Neuronal stem cell (in vitro differentiated cells): ENCODE measurements around the gene PLK3.
"Not testable (repeated sequence)": the region's sequence is repeated elsewhere in the genome, so short reads cannot be mapped to it uniquely, and the experiment has no call there.

ENCODE experiments used
- DNase-seq: peaks from one replicate; pipeline ENCODE4 v3.0.0-alpha.2; 2013; ENCODE audit warnings: low spot score
- H2AFZ ChIP-seq: one replicate; pipeline ENCODE4 v1.6.1; 2013; ENCODE audit warnings: mild to moderate bottlenecking, low read length, inconsistent platforms
- H2AK5ac ChIP-seq: 2 replicates; pipeline ENCODE4 v1.6.1; 2013; ENCODE audit warnings: low read depth, mild to moderate bottlenecking, inconsistent platforms, low read length, moderate library complexity, mixed read lengths
- H2BK120ac ChIP-seq: 2 replicates; pipeline ENCODE4 v1.6.1; 2013; ENCODE audit warnings: low read depth, mild to moderate bottlenecking, inconsistent platforms, low read length, moderate library complexity, mixed read lengths
- H2BK12ac ChIP-seq: one replicate; pipeline ENCODE4 v1.6.1; 2013; ENCODE audit warnings: low read length, inconsistent platforms
- H2BK15ac ChIP-seq: 2 replicates; pipeline ENCODE4 v1.6.1; 2013; ENCODE audit warnings: mild to moderate bottlenecking, low read length, inconsistent platforms, mixed read lengths
- H2BK5ac ChIP-seq: one replicate; pipeline ENCODE4 v1.6.1; 2013; ENCODE audit warnings: inconsistent platforms, mild to moderate bottlenecking, low read length, moderate library complexity
- H3K14ac ChIP-seq: one replicate; pipeline ENCODE4 v1.6.1; 2013; ENCODE audit warnings: low read length, inconsistent platforms
- H3K18ac ChIP-seq: 2 replicates; pipeline ENCODE4 v1.6.1; 2013; ENCODE audit warnings: low read length, inconsistent platforms
- H3K23ac ChIP-seq: 2 replicates; pipeline ENCODE4 v1.6.1; 2013; ENCODE audit warnings: low read depth, mild to moderate bottlenecking, mixed read lengths, low read length, inconsistent platforms; ENCODE audit not compliant: poor library complexity
- H3K27ac ChIP-seq: replicated peaks from 3 replicates; pipeline ENCODE4 v1.5.1; 2013; ENCODE audit warnings: low read length, inconsistent platforms
- H3K27me3 ChIP-seq, 3 experiments: 2 replicates each; pipeline ENCODE4 v1.6.1; 2013; ENCODE audit warnings: low read length in 3 of 3, mild to moderate bottlenecking in 2 of 3, inconsistent platforms in 1 of 3, low read depth in 1 of 3, mixed read lengths in 1 of 3, moderate library complexity in 1 of 3; ENCODE audit not compliant: control insufficient read depth in 3 of 3, insufficient read depth in 3 of 3
- H3K36me3 ChIP-seq, 2 donors: replicated peaks in 1 of 2; 2 replicates each; pipeline ENCODE4 v1.6.1; 2013; ENCODE audit warnings: low read length in 2 of 2; ENCODE audit not compliant: control insufficient read depth in 2 of 2, insufficient read depth in 2 of 2
- H3K4ac ChIP-seq: 2 replicates; pipeline ENCODE4 v1.6.1; 2013; ENCODE audit warnings: inconsistent platforms, mild to moderate bottlenecking, low read length, moderate library complexity
- H3K4me1 ChIP-seq, 2 donors: 1 replicate in 1 of 2; 2 replicates in 1 of 2; pipeline ENCODE4 v1.6.1; 2013; ENCODE audit warnings: low read length in 2 of 2, low read depth in 1 of 2; ENCODE audit not compliant: control insufficient read depth in 2 of 2, insufficient read depth in 1 of 2
- H3K4me2 ChIP-seq: one replicate; pipeline ENCODE4 v1.6.1; 2013; ENCODE audit warnings: mild to moderate bottlenecking, low read length, inconsistent platforms; ENCODE audit not compliant: insufficient read depth, poor library complexity, severe bottlenecking
- H3K4me3 ChIP-seq, 2 donors: 2 replicates each; pipeline ENCODE4 v1.5.1; 2013; ENCODE audit warnings: low read length in 2 of 2, mild to moderate bottlenecking in 2 of 2, inconsistent platforms in 1 of 2, moderate library complexity in 1 of 2
- H3K79me1 ChIP-seq: one replicate; pipeline ENCODE4 v1.6.1; 2013; ENCODE audit warnings: low read depth, mild to moderate bottlenecking, inconsistent platforms, low read length, moderate library complexity
- H3K9ac ChIP-seq: one replicate; pipeline ENCODE4 v1.6.1; 2013; ENCODE audit warnings: mild to moderate bottlenecking, low read depth, low read length, inconsistent platforms; ENCODE audit not compliant: poor library complexity
- H3K9me3 ChIP-seq, 2 donors: replicated peaks in 1 of 2; 2 replicates each; pipeline versions ENCODE3 to v1.6.1; 2013; ENCODE audit warnings: low read length in 2 of 2, mild to moderate bottlenecking in 2 of 2, inconsistent platforms in 1 of 2, low read depth in 1 of 2, mixed read lengths in 1 of 2, moderate library complexity in 1 of 2; ENCODE audit not compliant: control insufficient read depth in 2 of 2, insufficient read depth in 1 of 2
- H4K8ac ChIP-seq: one replicate; pipeline ENCODE4 v1.6.1; 2013; ENCODE audit warnings: low read depth, mild to moderate bottlenecking, inconsistent platforms, low read length, moderate library complexity
- H4K91ac ChIP-seq: one replicate; pipeline ENCODE4 v1.6.1; 2013; ENCODE audit warnings: low read length, low read depth, mild to moderate bottlenecking, inconsistent platforms; ENCODE audit not compliant: poor library complexity
- WGBS, 2 donors: extraction: QIAGEN DNeasy Blood & Tissue Kit; methylation state at CpG; one replicate each; pipeline ENCODE4 v1.1.7; 2013; ENCODE audit warnings: missing lambda C conversion rate in 2 of 2, mixed read lengths in 1 of 2; ENCODE audit not compliant: insufficient read length in 2 of 2, insufficient replicate concordance in 1 of 2; ENCODE audit errors: extremely low coverage in 2 of 2; 5-methylcytosine and 5-hydroxymethylcytosine counted together

Gene PLK3

DNA sequence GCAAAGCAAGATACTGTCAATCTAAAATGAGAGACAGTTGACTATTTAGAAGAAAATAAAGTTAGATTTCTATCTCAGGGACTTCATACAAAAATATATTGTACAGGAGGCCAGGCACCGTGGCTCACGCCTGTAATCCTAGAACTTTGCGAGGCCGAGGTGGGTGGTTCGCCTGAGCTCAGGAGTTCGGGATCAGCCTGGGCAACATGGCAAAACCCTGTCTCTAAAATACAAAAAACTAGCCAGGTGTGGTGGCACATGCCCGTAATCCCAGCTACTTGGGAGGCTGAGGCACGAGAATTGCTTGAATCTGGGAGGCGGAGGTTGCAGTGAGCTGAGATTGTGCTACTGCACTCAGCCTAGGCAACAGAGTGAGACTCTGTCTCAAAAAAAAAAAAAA lies 15.7 kb downstream of the PLK3 start:
- H2BK15ac ChIP-seq, H4K91ac ChIP-seq, H3K27ac ChIP-seq, H3K27me3 ChIP-seq, H3K9ac ChIP-seq, H3K79me1 ChIP-seq, H2BK120ac ChIP-seq, H2BK5ac ChIP-seq, H3K4me2 ChIP-seq, H3K23ac ChIP-seq, H4K8ac ChIP-seq, H3K4me3 ChIP-seq, H3K9me3 ChIP-seq, DNase-seq, H2AK5ac ChIP-seq, H3K4ac ChIP-seq, H3K14ac ChIP-seq, H2BK12ac ChIP-seq, H3K18ac ChIP-seq, H2AFZ ChIP-seq: not testable (repeated sequence)
- Histone ChIP-seq H3K36me3 (peaks cover 0 to 13% of the 10 kb centered on the region in 2 donors), H3K4me1 (peaks cover 0 to 22% of the 10 kb centered on the region in 2 donors)
- WGBS, 2 donors, result no CpG with 5 or more reads among the region's 9 CpGs

DNA sequence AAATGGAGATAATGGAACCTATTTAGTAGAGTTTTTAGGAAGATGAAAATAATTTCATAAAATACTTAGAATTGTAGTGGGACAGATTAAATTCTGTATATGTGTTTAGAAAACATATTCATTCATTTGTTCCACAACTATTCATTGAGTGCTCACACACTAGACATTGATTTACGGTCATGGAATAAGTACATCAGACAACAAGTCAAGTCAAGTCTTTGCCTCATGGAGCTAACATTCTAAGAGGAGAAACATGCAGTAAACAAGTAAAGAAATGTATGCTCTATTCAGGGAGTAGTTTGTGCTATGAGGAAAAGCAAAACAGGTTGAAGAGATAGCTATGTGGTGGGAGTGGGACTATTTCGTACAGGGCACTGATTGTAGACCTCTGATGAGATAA lies 17.1 kb downstream of the PLK3 start:
- H2BK15ac ChIP-seq, result no peak overlapping the region
- no peak overlapping the region for H3K23ac ChIP-seq
- no peak overlapping the region for H2BK120ac ChIP-seq
- no peak overlapping the region for H4K8ac ChIP-seq
- no peak overlapping the region for H2BK5ac ChIP-seq
- H3K4ac ChIP-seq, result no peak overlapping the region
- DNase-seq, result no peak
- H3K79me1 ChIP-seq, result peaks cover 6% of the 10 kb centered on the region
- peaks cover 0 to 14% of the 10 kb centered on the region in 2 donors for H3K4me1 ChIP-seq
- peaks cover 0 to 4% (median 0%) of the 10 kb centered on the region in 3 experiments for H3K27me3 ChIP-seq
- no peak overlapping the region for H3K14ac ChIP-seq
- H3K4me3 ChIP-seq, result no peak overlapping the region
- no peak overlapping the region for H2AFZ ChIP-seq
- no peak overlapping the region for H2AK5ac ChIP-seq
- H4K91ac ChIP-seq, result no peak overlapping the region
- no CpG with 5 or more reads among the region's 2 CpGs for WGBS, 2 donors
- H3K9me3 ChIP-seq, result peaks cover 0 to 7% of the 10 kb centered on the region in 2 donors
- H3K9ac ChIP-seq, result no peak overlapping the region
- no peak overlapping the region for H3K27ac ChIP-seq
- H3K36me3 ChIP-seq, result peaks cover 0 to 13% of the 10 kb centered on the region in 2 donors
- H3K18ac ChIP-seq, result no peak overlapping the region
- no peak overlapping the region for H2BK12ac ChIP-seq
- no peak overlapping the region for H3K4me2 ChIP-seq

DNA sequence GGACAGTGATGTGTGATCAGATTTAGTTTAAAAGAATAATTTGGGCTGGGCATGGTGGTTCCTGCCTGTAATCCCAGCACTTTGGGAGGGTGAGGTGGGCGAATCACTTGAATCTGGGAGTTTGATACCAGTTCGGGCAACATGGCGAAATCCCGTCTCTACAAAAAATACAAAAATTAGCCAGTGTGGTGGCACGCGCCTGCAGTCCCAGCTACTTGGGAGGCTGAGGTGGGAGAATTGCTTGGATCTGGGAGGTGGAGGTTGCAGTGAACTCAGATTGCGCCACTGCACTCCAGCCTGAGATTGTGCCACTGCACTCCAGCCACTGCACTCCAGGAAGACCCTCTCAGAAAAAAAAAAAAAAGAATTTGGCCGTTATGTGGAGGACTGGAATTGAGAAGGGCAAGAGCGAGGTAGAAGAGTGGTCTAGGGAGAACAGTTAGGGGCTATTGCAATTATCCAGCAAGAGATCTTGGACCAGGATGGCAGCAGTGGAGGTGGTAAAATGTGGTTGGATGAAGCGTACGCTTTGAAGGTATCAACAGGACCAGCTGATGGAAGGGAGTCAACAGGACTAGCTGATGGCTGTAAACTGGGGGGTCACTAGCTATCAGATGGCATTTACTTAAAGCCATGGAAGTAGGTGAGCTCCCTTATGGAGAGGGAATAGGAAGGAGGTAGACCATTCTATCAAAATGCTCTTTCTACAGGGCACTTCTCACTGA lies 17.8 kb downstream of the PLK3 start:
- Histone ChIP-seq H2BK120ac (no peak overlapping the region), H3K14ac (no peak overlapping the region), H3K36me3 (peaks cover 0 to 13% of the 10 kb centered on the region in 2 donors), H3K4ac (no peak overlapping the region), H3K27ac (no peak overlapping the region), H3K4me1 (peaks cover 0 to 11% of the 10 kb centered on the region in 2 donors), H2BK15ac (no peak overlapping the region), H2BK12ac (no peak overlapping the region), H3K79me1 (peaks cover 6% of the 10 kb centered on the region), H3K27me3 (peaks cover 0 to 2% (median 0%) of the 10 kb centered on the region in 3 experiments), H2BK5ac (no peak overlapping the region), H3K18ac (no peak overlapping the region), H3K4me3 (no peak overlapping the region), H3K9ac (no peak overlapping the region), H4K91ac (no peak overlapping the region), H3K23ac (no peak overlapping the region), H2AFZ (no peak overlapping the region), H3K4me2 (no peak overlapping the region), H4K8ac (no peak overlapping the region), H3K9me3 (peaks cover 0 to 7% of the 10 kb centered on the region in 2 donors), H2AK5ac (no peak overlapping the region)
- DNase-seq, result no peak
- WGBS, 2 donors, result no CpG with 5 or more reads among the region's 11 CpGs

DNA sequence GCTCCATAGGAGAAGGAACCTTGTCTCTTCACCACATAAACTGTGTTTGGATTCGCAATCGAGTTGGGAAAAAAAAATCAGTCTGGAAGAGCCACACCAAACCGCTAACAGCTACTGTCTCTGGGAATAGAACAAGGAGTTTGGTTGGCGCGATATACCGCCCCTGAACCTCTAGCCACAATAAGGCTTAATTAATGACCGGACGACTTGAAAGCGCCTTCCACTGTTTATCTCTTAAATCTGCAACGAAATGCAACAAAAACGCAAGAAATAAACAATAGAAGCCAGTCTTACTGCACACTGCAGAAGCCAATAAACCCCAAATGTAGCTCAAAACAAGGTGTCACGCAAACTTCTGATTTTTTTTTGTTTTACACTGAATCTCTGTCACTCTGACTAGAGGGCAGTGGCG lies 19.0 kb downstream of the PLK3 start:
- H3K4me1 ChIP-seq, result peaks cover 0 to 10% of the 10 kb centered on the region in 2 donors
- no peak overlapping the region for H3K23ac ChIP-seq
- peak overlapping the region; percentile 51 for H3K4me2 ChIP-seq
- H3K4me3 ChIP-seq, result no peak overlapping the region
- peak overlapping the region; percentile 90 for H3K27ac ChIP-seq
- no peak overlapping the region for H2BK5ac ChIP-seq
- no peaks in the 10 kb centered on the region for H3K27me3 ChIP-seq
- no CpG with 5 or more reads among the region's 13 CpGs for WGBS, 2 donors
- H2AK5ac ChIP-seq, result no peak overlapping the region
- H2BK12ac ChIP-seq, result no peak overlapping the region
- peaks cover 0 to 7% of the 10 kb centered on the region in 2 donors for H3K9me3 ChIP-seq
- no peak overlapping the region for H2BK15ac ChIP-seq
- peaks cover 0 to 13% of the 10 kb centered on the region in 2 donors for H3K36me3 ChIP-seq
- DNase-seq, result no peak
- H4K8ac ChIP-seq, result no peak overlapping the region
- H3K79me1 ChIP-seq, result peaks cover 4% of the 10 kb centered on the region
- H3K9ac ChIP-seq, result no peak overlapping the region
- H3K18ac ChIP-seq, result no peak overlapping the region
- H4K91ac ChIP-seq, result no peak overlapping the region
- H2AFZ ChIP-seq, result no peak overlapping the region
- H3K14ac ChIP-seq, result no peak overlapping the region
- no peak overlapping the region for H3K4ac ChIP-seq
- H2BK120ac ChIP-seq, result no peak overlapping the region
